Endothelial cell of umbilical vein (primary cell): Measurements from ENCODE around the gene INSIG2.

Experiments
- POLR2A ChIP-seq: IDR thresholded peaks from 2 replicates; pipeline ENCODE4 v1.6.1; 2012; ENCODE audit warnings: low read depth, mild to moderate bottlenecking, control low read depth, low read length
- TF ChIP-seq, protein P1 (sequence below), 2 donors: IDR thresholded peaks; 1 replicate in 1 of 2; 2 replicates in 1 of 2; pipeline ENCODE4 v1.5.1; 2011; ENCODE audit warnings: low read length in 2 of 2, mild to moderate bottlenecking in 2 of 2, moderate library complexity in 2 of 2, control low read depth in 1 of 2, inconsistent platforms in 1 of 2, low read depth in 1 of 2; ENCODE audit not compliant: insufficient read depth in 1 of 2; ENCODE audit errors: extremely low read depth in 1 of 2

DNA sequence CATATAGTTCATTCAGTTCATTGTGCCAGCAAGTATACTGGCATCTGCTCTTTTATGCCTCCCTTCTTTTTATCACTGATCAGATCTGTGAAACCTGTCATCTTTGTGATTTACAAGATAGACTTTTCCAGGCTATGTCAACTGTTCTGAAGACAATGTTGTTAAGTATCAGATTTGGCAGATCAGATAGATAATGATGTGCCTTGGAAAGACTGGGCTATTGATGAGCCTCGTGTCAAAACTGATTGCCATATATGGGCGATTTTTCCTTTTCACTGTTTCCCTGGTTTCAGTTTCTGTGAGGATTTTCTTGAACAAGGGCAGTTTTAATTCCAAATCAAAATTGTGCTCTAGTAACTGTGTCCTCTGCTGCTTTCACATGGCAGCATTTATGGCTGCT, 26.6 kb downstream of the INSIG2 start:
- TF ChIP-seq, protein P1, sequence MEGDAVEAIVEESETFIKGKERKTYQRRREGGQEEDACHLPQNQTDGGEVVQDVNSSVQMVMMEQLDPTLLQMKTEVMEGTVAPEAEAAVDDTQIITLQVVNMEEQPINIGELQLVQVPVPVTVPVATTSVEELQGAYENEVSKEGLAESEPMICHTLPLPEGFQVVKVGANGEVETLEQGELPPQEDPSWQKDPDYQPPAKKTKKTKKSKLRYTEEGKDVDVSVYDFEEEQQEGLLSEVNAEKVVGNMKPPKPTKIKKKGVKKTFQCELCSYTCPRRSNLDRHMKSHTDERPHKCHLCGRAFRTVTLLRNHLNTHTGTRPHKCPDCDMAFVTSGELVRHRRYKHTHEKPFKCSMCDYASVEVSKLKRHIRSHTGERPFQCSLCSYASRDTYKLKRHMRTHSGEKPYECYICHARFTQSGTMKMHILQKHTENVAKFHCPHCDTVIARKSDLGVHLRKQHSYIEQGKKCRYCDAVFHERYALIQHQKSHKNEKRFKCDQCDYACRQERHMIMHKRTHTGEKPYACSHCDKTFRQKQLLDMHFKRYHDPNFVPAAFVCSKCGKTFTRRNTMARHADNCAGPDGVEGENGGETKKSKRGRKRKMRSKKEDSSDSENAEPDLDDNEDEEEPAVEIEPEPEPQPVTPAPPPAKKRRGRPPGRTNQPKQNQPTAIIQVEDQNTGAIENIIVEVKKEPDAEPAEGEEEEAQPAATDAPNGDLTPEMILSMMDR (IDR thresholded peaks at IDR 0.05; ENCODE audit: extremely low read depth in 1 of 2, insufficient read depth in 1 of 2, low read depth in 1 of 2, low read length in 2 of 2), result no peak
- TF ChIP-seq POLR2A, result no peak
